Measurements from ENCODE around the gene MORN4. TPM values are rescaled to one million over a fixed set of nuclear protein-coding genes. Genes with fewer than 3 reads are reported as not detected.

MORN4 gene
- total and polyA plus RNA-seq, 9 of the 15 experiments (the other 6 are each of a cell fraction or from before 2014, with no cell fraction given) = 8.3 to 23.9 (median 11.7) TPM

GRCh38 chr10:97635577-97635976, 2.3 kb upstream of the MORN4 start:
- no peak for FAIRE-seq
- POLR2A ChIA-PET = no interaction called here
- CTCF ChIA-PET (ENCODE audit: low intra/inter-chr PET ratio) = no interaction called here

More at GRCh38 chr10:97635577-97635976, 2.3 kb upstream of the MORN4 start:
- Histone ChIP-seq H3K9me1 (ENCODE audit: control insufficient read depth, insufficient read depth, low read length) (no peaks in the 10 kb centered on the region), H3K4me3 (no peak overlapping the region), H2AFZ (ENCODE audit: low read depth, low read length) (no peak overlapping the region), H3K27ac (ENCODE audit: extremely low read depth, low read depth, low read length) (no peak overlapping the region), H3K4me2 (ENCODE audit: insufficient read depth, low read length) (no peak overlapping the region), H3K9me3 (replicated peaks; ENCODE audit: control insufficient read depth, insufficient read depth, low read depth, low read length) (no peaks in the 10 kb centered on the region), H3K4me1 (replicated peaks in 1 of 2; ENCODE audit: control insufficient read depth in 2 of 2, insufficient read depth in 2 of 2, low read length in 2 of 2) (peaks cover 3 to 12% of the 10 kb centered on the region in 2 experiments; a peak in 4 of 5 replicates), H3K36me3 (ENCODE audit: control insufficient read depth, insufficient read depth, low read length) (peaks cover 3% of the 10 kb centered on the region; the same call in 1 of the 3 replicates), H3K27me3 (ENCODE audit: control insufficient read depth in 2 of 2, insufficient read depth in 2 of 2, low read length in 2 of 2) (no peaks in the 10 kb centered on the region), H3K9ac (ENCODE audit: insufficient read depth in 1 of 2, low read depth in 2 of 2, low read length in 2 of 2) (no peak overlapping the region), H3K79me2 (ENCODE audit: control insufficient read depth, insufficient read depth, low read length) (peaks cover 22% of the 10 kb centered on the region), H4K20me1 (replicated peaks; ENCODE audit: control insufficient read depth, insufficient read depth, low read length) (no peaks in the 10 kb centered on the region)
- 56% methylated on average over 1 of the region's 1 CpG for WGBS (ENCODE audit: insufficient coverage, low coverage, missing lambda C conversion rate)
- TF ChIP-seq ARNT (IDR thresholded peaks at IDR 0.05) (no peak), MCM7 (IDR thresholded peaks at IDR 0.05) (no peak), ZBTB7A (IDR thresholded peaks at IDR 0.05; ENCODE audit: borderline replicate concordance, control insufficient read depth, low read depth, low read length) (no peak), TFAP4 (CRISPR knock-in tag; IDR thresholded peaks at IDR 0.05; ENCODE audit: borderline replicate concordance) (no peak), DMBX1 (CRISPR knock-in tag; IDR thresholded peaks at IDR 0.05; ENCODE audit: borderline replicate concordance) (no peak), ZNF354B (CRISPR knock-in tag; IDR thresholded peaks at IDR 0.05) (no peak), ZC3H4 (CRISPR knock-in tag; IDR thresholded peaks at IDR 0.05; ENCODE audit: borderline replicate concordance) (no peak), SMARCC2 (IDR thresholded peaks at IDR 0.05; ENCODE audit: low read depth) (no peak), PHB2 (IDR thresholded peaks at IDR 0.05; ENCODE audit: low read depth) (no peak), KLF13 (tag; IDR thresholded peaks at IDR 0.05; ENCODE audit: borderline replicate concordance, low read depth) (no peak), CHAMP1 (IDR thresholded peaks at IDR 0.05) (no peak), THRA (IDR thresholded peaks at IDR 0.05) (no peak), NR0B1 (IDR thresholded peaks at IDR 0.05; ENCODE audit: partially characterized antibody) (no peak), MCM2 (IDR thresholded peaks at IDR 0.05; ENCODE audit: low read depth) (no peak), ZNF280B (CRISPR knock-in tag; IDR thresholded peaks at IDR 0.05) (no peak)
- DNase-seq (ENCODE audit: extremely low read depth in 1 of 4, low spot score in 3 of 4) = no peak
- in situ Hi-C loops (cut with MboI) = no loop called here
- BruUV-seq (replicated peaks) = no TSS peak
- no peak for ATAC-seq
- intact Hi-C loops (cut with micrococcal nuclease) = no loop called here
